Neural cell (in vitro differentiated cells): Measurements from ENCODE around the gene UNC5CL.

ENCODE experiments used
- EP300 ChIP-seq: fragments of 450-650 bp; conservative IDR thresholded peaks from 2 replicates; pipeline ENCODE4 v1.6.1; 2014; ENCODE audit warnings: antibody characterized with exemption, mild to moderate bottlenecking, moderate library complexity; ENCODE audit not compliant: poor library complexity, severe bottlenecking
- EZH2 ChIP-seq: fragments of 200-600, 300-800 bp; shearing (Covaris generic), sonication (generic); IDR thresholded peaks from 2 replicates; pipeline ENCODE4 v1.6.1; 2014; ENCODE audit warnings: antibody characterized with exemption, low read length, borderline replicate concordance, mild to moderate bottlenecking; ENCODE audit not compliant: insufficient read depth, poor library complexity, severe bottlenecking
- POLR2AphosphoS5 ChIP-seq: IDR thresholded peaks from 2 replicates; pipeline ENCODE4 v1.6.1; 2012
- SMC3 ChIP-seq: fragments of 450-650 bp; conservative IDR thresholded peaks from 2 replicates; pipeline ENCODE4 v1.6.1; 2014; ENCODE audit warnings: antibody characterized with exemption, mild to moderate bottlenecking, moderate library complexity; ENCODE audit not compliant: poor library complexity
- TAF1 ChIP-seq: IDR thresholded peaks from 2 replicates; pipeline ENCODE4 v1.6.1; 2012; ENCODE audit warnings: low read depth
- TF ChIP-seq, protein P1 (sequence below): IDR thresholded peaks from 2 replicates; pipeline ENCODE4 v1.6.1; 2012; ENCODE audit warnings: borderline replicate concordance
- TF ChIP-seq, protein P2 (sequence below): fragments of 450-650 bp; IDR thresholded peaks from 2 replicates; pipeline ENCODE4 v1.5.1; 2014; ENCODE audit warnings: antibody characterized with exemption, mild to moderate bottlenecking, moderate library complexity; ENCODE audit not compliant: poor library complexity, severe bottlenecking

GRCh38 chr6:41046084-41046483, 7.1 kb upstream of the UNC5CL start:
- TF ChIP-seq, protein P1, sequence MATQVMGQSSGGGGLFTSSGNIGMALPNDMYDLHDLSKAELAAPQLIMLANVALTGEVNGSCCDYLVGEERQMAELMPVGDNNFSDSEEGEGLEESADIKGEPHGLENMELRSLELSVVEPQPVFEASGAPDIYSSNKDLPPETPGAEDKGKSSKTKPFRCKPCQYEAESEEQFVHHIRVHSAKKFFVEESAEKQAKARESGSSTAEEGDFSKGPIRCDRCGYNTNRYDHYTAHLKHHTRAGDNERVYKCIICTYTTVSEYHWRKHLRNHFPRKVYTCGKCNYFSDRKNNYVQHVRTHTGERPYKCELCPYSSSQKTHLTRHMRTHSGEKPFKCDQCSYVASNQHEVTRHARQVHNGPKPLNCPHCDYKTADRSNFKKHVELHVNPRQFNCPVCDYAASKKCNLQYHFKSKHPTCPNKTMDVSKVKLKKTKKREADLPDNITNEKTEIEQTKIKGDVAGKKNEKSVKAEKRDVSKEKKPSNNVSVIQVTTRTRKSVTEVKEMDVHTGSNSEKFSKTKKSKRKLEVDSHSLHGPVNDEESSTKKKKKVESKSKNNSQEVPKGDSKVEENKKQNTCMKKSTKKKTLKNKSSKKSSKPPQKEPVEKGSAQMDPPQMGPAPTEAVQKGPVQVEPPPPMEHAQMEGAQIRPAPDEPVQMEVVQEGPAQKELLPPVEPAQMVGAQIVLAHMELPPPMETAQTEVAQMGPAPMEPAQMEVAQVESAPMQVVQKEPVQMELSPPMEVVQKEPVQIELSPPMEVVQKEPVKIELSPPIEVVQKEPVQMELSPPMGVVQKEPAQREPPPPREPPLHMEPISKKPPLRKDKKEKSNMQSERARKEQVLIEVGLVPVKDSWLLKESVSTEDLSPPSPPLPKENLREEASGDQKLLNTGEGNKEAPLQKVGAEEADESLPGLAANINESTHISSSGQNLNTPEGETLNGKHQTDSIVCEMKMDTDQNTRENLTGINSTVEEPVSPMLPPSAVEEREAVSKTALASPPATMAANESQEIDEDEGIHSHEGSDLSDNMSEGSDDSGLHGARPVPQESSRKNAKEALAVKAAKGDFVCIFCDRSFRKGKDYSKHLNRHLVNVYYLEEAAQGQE = no peak
- TF ChIP-seq, protein P2, sequence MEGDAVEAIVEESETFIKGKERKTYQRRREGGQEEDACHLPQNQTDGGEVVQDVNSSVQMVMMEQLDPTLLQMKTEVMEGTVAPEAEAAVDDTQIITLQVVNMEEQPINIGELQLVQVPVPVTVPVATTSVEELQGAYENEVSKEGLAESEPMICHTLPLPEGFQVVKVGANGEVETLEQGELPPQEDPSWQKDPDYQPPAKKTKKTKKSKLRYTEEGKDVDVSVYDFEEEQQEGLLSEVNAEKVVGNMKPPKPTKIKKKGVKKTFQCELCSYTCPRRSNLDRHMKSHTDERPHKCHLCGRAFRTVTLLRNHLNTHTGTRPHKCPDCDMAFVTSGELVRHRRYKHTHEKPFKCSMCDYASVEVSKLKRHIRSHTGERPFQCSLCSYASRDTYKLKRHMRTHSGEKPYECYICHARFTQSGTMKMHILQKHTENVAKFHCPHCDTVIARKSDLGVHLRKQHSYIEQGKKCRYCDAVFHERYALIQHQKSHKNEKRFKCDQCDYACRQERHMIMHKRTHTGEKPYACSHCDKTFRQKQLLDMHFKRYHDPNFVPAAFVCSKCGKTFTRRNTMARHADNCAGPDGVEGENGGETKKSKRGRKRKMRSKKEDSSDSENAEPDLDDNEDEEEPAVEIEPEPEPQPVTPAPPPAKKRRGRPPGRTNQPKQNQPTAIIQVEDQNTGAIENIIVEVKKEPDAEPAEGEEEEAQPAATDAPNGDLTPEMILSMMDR = no peak
- no peak for TF ChIP-seq EP300
- TF ChIP-seq POLR2AphosphoS5 = no peak
- no peak for TF ChIP-seq TAF1
- TF ChIP-seq EZH2 = no peak
- TF ChIP-seq SMC3 = no peak
